ENCODE measurements around the gene FRMD3.

The FRMD3 gene

GRCh38 chr9:83307066-83307724 is 231.0 kb downstream of the FRMD3 start:
- no peak for TF ChIP-seq CTCF (conservative IDR thresholded peaks at IDR 0.05)
- H3K27ac ChIP-seq = no peak overlapping the region

- TF ChIP-seq CTCF (conservative IDR thresholded peaks at IDR 0.05) = no peak
- peak overlapping the region; percentile 49 for H3K27ac ChIP-seq
These were observed 233.5 kb downstream of the FRMD3 start for GRCh38 chr9:83304686-83305085.

GRCh38 chr9:83299571-83299970 is 238.6 kb downstream of the FRMD3 start:
- TF ChIP-seq CTCF (conservative IDR thresholded peaks at IDR 0.05) = no peak
- H3K27ac ChIP-seq = no peak overlapping the region

GRCh38 chr9:83299094-83299493 is 239.1 kb downstream of the FRMD3 start:
- TF ChIP-seq CTCF (conservative IDR thresholded peaks at IDR 0.05) = no peak
- H3K27ac ChIP-seq = no peak overlapping the region

- TF ChIP-seq CTCF (conservative IDR thresholded peaks at IDR 0.05) = no peak
- H3K27ac ChIP-seq = no peak overlapping the region
These were observed 242.1 kb downstream of the FRMD3 start for GRCh38 chr9:83296123-83296522.

- no peak for TF ChIP-seq CTCF (conservative IDR thresholded peaks at IDR 0.05)
- H3K27ac ChIP-seq = no peak overlapping the region
These were observed 243.4 kb downstream of the FRMD3 start for GRCh38 chr9:83294816-83295215.

GRCh38 chr9:83291196-83291595 is 247.0 kb downstream of the FRMD3 start:
- no peak for TF ChIP-seq CTCF (conservative IDR thresholded peaks at IDR 0.05)

More at GRCh38 chr9:83291196-83291595, 247.0 kb downstream of the FRMD3 start:
- H3K27ac ChIP-seq = no peak overlapping the region

Data from VCaP (cell line).